Esophagus squamous epithelium (tissue), 4 donors: ENCODE results near the gene ELOVL7.

ENCODE experiments used
- POLR2A ChIP-seq, 4 donors: fragments of 450-650 bp; IDR thresholded peaks; one replicate each; pipeline ENCODE4 v1.6.1; 2017; ENCODE audit warnings: antibody characterized with exemption in 4 of 4, mild to moderate bottlenecking in 4 of 4, moderate library complexity in 3 of 4
- TF ChIP-seq, protein P1 (sequence below), 6 experiments: fragments of 450-650 bp in 4 of 6; fragments of 200-600 bp in 2 of 6; sonication (generic) in 2 of 6; IDR thresholded peaks; one replicate each; pipeline ENCODE4 v1.5.1; 2016 to 2019; ENCODE audit warnings: antibody characterized with exemption in 6 of 6, mild to moderate bottlenecking in 4 of 6, moderate library complexity in 4 of 6

DNA sequence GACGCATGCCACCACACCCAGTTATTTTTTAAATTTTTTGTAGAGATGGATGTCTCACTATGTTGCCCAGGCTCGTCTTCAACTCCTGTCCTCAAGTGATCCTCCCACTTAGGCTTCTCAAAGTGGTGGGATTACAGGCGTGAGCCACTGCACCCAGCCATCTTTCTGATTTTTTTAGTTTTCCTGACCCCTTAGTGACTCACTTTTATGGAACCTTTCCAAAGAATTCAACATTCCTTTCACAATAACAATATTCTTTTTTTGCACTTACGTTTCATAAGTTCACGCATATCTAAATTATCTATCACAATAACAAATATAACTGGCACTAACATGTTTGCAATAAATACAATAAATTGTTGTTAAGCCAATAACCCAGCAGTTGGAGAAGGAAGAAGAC, 8.5 kb downstream of the ELOVL7 start:
- TF ChIP-seq, protein P1, sequence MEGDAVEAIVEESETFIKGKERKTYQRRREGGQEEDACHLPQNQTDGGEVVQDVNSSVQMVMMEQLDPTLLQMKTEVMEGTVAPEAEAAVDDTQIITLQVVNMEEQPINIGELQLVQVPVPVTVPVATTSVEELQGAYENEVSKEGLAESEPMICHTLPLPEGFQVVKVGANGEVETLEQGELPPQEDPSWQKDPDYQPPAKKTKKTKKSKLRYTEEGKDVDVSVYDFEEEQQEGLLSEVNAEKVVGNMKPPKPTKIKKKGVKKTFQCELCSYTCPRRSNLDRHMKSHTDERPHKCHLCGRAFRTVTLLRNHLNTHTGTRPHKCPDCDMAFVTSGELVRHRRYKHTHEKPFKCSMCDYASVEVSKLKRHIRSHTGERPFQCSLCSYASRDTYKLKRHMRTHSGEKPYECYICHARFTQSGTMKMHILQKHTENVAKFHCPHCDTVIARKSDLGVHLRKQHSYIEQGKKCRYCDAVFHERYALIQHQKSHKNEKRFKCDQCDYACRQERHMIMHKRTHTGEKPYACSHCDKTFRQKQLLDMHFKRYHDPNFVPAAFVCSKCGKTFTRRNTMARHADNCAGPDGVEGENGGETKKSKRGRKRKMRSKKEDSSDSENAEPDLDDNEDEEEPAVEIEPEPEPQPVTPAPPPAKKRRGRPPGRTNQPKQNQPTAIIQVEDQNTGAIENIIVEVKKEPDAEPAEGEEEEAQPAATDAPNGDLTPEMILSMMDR (IDR thresholded peaks at IDR 0.05), result no peak
- no peak for TF ChIP-seq POLR2A (IDR thresholded peaks at IDR 0.05)
